HCT116 (cell line): Measurements from ENCODE around the gene ARTN. TPM values are rescaled to one million over a fixed set of nuclear protein-coding genes. Genes with fewer than 3 reads are reported as not detected.

Source experiments
- ATAC-seq: fragments of 200-7000 bp; cut with Tn5 transposase; 2 replicates; pipeline ENCODE4 v1.9.1; 2020; ENCODE audit warnings: mild to moderate bottlenecking, moderate library complexity
- BruUV-seq: library from RNA; stranded (reverse); fragments of 400-500 nt; replicated peaks from 2 replicates; lab custom pipeline; 2021; lab: Mats Ljungman, UMichigan
- CTCF ChIA-PET: fragments of 300-600 bp; sonication (Branson Sonifier 250); formaldehyde crosslinking; loops from one replicate; lab custom pipeline; 2021; ENCODE audit warnings: antibody characterized with exemption; lab: Charles Lee
- POLR2A ChIA-PET: fragments of 300-600, 350-600 bp; sonication (Branson Sonifier 250); formaldehyde crosslinking; loops from one replicate; lab custom pipeline; 2021; ENCODE audit warnings: antibody characterized with exemption; lab: Charles Lee
- RAD21 ChIA-PET, 2 experiments: fragments of 300-600 bp; sonication (Branson Sonifier 250); formaldehyde crosslinking; loops; one replicate each; lab custom pipeline; 2023; ENCODE audit warnings: low total read pairs in 2 of 2; ENCODE audit not compliant: uncharacterized antibody in 2 of 2, unreplicated experiment in 2 of 2, low non-redundant PET in 1 of 2; lab: Charles Lee
- DNase-seq: peaks from one replicate; pipeline ENCODE4 v3.0.0-alpha.2; 2010; ENCODE audit warnings: low read depth, low spot score
- H2AFZ ChIP-seq: fragments of 200-600 bp; shearing (Covaris generic), sonication (generic); 2 replicates; pipeline ENCODE4 v1.6.1; 2017; ENCODE audit warnings: low read depth, mixed run types, mixed read lengths, antibody characterized with exemption, low read length; ENCODE audit not compliant: poor library complexity, severe bottlenecking
- H3K27ac ChIP-seq: 2 replicates; pipeline ENCODE4 v1.5.1; 2012; ENCODE audit warnings: low read depth, low read length
- H3K27me3 ChIP-seq: fragments of 200-600 bp; sonication (generic); 2 replicates; pipeline ENCODE4 v1.6.1; 2016; ENCODE audit warnings: mixed run types, low read length, mixed read lengths; ENCODE audit not compliant: insufficient read depth
- H3K36me3 ChIP-seq, 2 experiments: fragments of 200-500 bp in 1 of 2; fragments of 200-600 bp in 1 of 2; sonication (Bioruptor generic) in 1 of 2; sonication (generic) in 1 of 2; 2 replicates each; pipeline versions ENCODE4 v1.5.1 to v1.6.1; 2014 to 2016; ENCODE audit warnings: low read length in 2 of 2, inconsistent platforms in 1 of 2, mixed read lengths in 1 of 2, mixed run types in 1 of 2; ENCODE audit not compliant: insufficient read depth in 2 of 2, control insufficient read depth in 1 of 2
- H3K4me1 ChIP-seq, 2 experiments: fragments of 200-600 bp in 1 of 2; sonication (generic) in 1 of 2; 2 replicates each; pipeline versions ENCODE4 v1.5.1 to v1.6.1; 2012 to 2017; ENCODE audit warnings: low read length in 2 of 2, inconsistent platforms in 1 of 2, mild to moderate bottlenecking in 1 of 2, mixed read lengths in 1 of 2, mixed run types in 1 of 2, moderate library complexity in 1 of 2; ENCODE audit not compliant: insufficient read depth in 2 of 2, control insufficient read depth in 1 of 2
- H3K4me2 ChIP-seq: fragments of 200-600 bp; sonication (generic); 2 replicates; pipeline ENCODE4 v1.6.1; 2017; ENCODE audit warnings: mixed run types, low read length, mixed read lengths
- H3K4me3 ChIP-seq, 2 experiments: fragments of 200-600 bp in 1 of 2; sonication (generic) in 1 of 2; replicated peaks in 1 of 2; 2 replicates each; pipeline ENCODE4 v1.5.1; 2011 to 2016; ENCODE audit warnings: low read length in 2 of 2, control low read depth in 1 of 2, low read depth in 1 of 2, mild to moderate bottlenecking in 1 of 2, mixed read lengths in 1 of 2, mixed run types in 1 of 2
- H3K79me2 ChIP-seq: fragments of 200-600 bp; sonication (generic); 2 replicates; pipeline ENCODE4 v1.6.1; 2017; ENCODE audit warnings: mild to moderate bottlenecking, mixed run types, low read length, moderate library complexity, mixed read lengths; ENCODE audit not compliant: insufficient read depth
- H3K9ac ChIP-seq: fragments of 200-600 bp; sonication (generic); 2 replicates; pipeline ENCODE4 v1.6.1; 2016; ENCODE audit warnings: low read length, mixed read lengths
- H3K9me2 ChIP-seq: fragments of 200-600 bp; sonication (generic), shearing (Covaris generic); 2 replicates; pipeline ENCODE4 v1.6.1; 2017; ENCODE audit warnings: mixed run types, mild to moderate bottlenecking, moderate library complexity; ENCODE audit not compliant: insufficient read depth
- H3K9me3 ChIP-seq, 2 experiments: fragments of 200-500 bp in 1 of 2; fragments of 200-600 bp in 1 of 2; sonication (Bioruptor generic) in 1 of 2; sonication (generic) in 1 of 2; 2 replicates each; pipeline ENCODE4 v1.6.1; 2014 to 2017; ENCODE audit warnings: low read length in 2 of 2, mixed read lengths in 2 of 2, inconsistent platforms in 1 of 2, low read depth in 1 of 2, mild to moderate bottlenecking in 1 of 2, mixed run types in 1 of 2, moderate library complexity in 1 of 2; ENCODE audit not compliant: control insufficient read depth in 1 of 2, insufficient read depth in 1 of 2
- H4K20me1 ChIP-seq: fragments of 200-600 bp; sonication (generic), shearing (Covaris generic); 2 replicates; pipeline ENCODE4 v1.6.1; 2017; ENCODE audit warnings: mixed run types, mild to moderate bottlenecking, moderate library complexity; ENCODE audit not compliant: insufficient read depth
- ATF3 ChIP-seq: IDR thresholded peaks from 2 replicates; pipeline ENCODE4 v1.6.1; 2012
- CBX3 ChIP-seq: IDR thresholded peaks from 2 replicates; pipeline ENCODE4 v1.6.1; 2012; ENCODE audit warnings: low read depth
- CEBPB ChIP-seq: IDR thresholded peaks from 2 replicates; pipeline ENCODE4 v1.6.1; 2012; ENCODE audit warnings: low read depth
- CTCF ChIP-seq, 3 experiments: fragments of 200-600 bp in 1 of 3; sonication (generic) in 1 of 3; IDR thresholded peaks in 2 of 3; conservative IDR thresholded peaks in 1 of 3; 2 replicates each; pipeline ENCODE4 v1.5.1; 2012 to 2017; ENCODE audit warnings: low read depth in 2 of 3, low read length in 2 of 3, antibody characterized with exemption in 1 of 3, borderline replicate concordance in 1 of 3, control low read depth in 1 of 3, mild to moderate bottlenecking in 1 of 3, mixed read lengths in 1 of 3, mixed run types in 1 of 3, moderate library complexity in 1 of 3; ENCODE audit not compliant: insufficient read depth in 1 of 3
- EGR1 ChIP-seq: IDR thresholded peaks from 2 replicates; pipeline ENCODE4 v1.6.1; 2012; ENCODE audit warnings: low read depth
- ELF1 ChIP-seq: IDR thresholded peaks from 2 replicates; pipeline ENCODE4 v1.6.1; 2012; ENCODE audit warnings: low read depth, borderline replicate concordance
- EZH2phosphoT487 ChIP-seq: fragments of 200-600 bp; IDR thresholded peaks from 2 replicates; pipeline ENCODE4 v1.6.1; 2018; ENCODE audit warnings: antibody characterized with exemption, borderline replicate concordance
- FOSL1 ChIP-seq: IDR thresholded peaks from 2 replicates; pipeline ENCODE4 v1.6.1; 2012; ENCODE audit warnings: low read depth
- MAX ChIP-seq: IDR thresholded peaks from 2 replicates; pipeline ENCODE4 v1.6.1; 2012
- POLR2AphosphoS5 ChIP-seq: IDR thresholded peaks from 2 replicates; pipeline ENCODE4 v1.6.1; 2011; ENCODE audit warnings: mild to moderate bottlenecking, low read depth, low read length, moderate library complexity
- REST ChIP-seq: IDR thresholded peaks from 2 replicates; pipeline ENCODE4 v1.6.1; 2012; ENCODE audit warnings: low read depth
- SRF ChIP-seq: IDR thresholded peaks from 2 replicates; pipeline ENCODE4 v1.6.1; 2012; ENCODE audit warnings: low read depth
- YY1 ChIP-seq: IDR thresholded peaks from 2 replicates; pipeline ENCODE4 v1.6.1; 2011; ENCODE audit warnings: low read length, low read depth, moderate library complexity, mild to moderate bottlenecking; ENCODE audit not compliant: insufficient replicate concordance; ENCODE audit errors: extremely low read depth
- ZFX ChIP-seq: fragments of 450-650 bp; IDR thresholded peaks from 2 replicates; pipeline ENCODE4 v1.6.1; 2017
- intact Hi-C: fragments of 100-400 bp; cut with micrococcal nuclease; formaldehyde crosslinking; loops from 2 replicates; pipeline ENCODE4 v1.10.0; 2022
- total RNA-seq: library from RNA; stranded (reverse); gene quantifications from one replicate; pipeline ENCODE4 v1.2.1, GENCODE V29; 2021; ENCODE audit not compliant: unreplicated experiment

The ARTN gene
- total RNA-seq, 1 experiment from 2014 or later: 36.4 TPM

GRCh38 chr1:43983253-43983899, 49.8 kb downstream of the ARTN start:
- no peak overlapping the region for H2AFZ ChIP-seq
- TF ChIP-seq CTCF (IDR thresholded peaks at IDR 0.05 in 2 of 3, conservative IDR thresholded peaks at IDR 0.05 in 1 of 3; ENCODE audit: borderline replicate concordance in 1 of 3, insufficient read depth in 1 of 3, low read depth in 2 of 3, low read length in 2 of 3): no peak
- TF ChIP-seq CEBPB: no peak
- no peak for TF ChIP-seq ZFX
- TF ChIP-seq YY1: no peak
- TF ChIP-seq CBX3: no peak
- TF ChIP-seq, all 23 proteins: peak for 0
- DNase-seq (no peak), ATAC-seq (no peak)
- H3K27ac ChIP-seq: no peak overlapping the region
- BruUV-seq: no TSS peak
- H3K27me3 ChIP-seq: no peaks in the 10 kb centered on the region
- no peak overlapping the region for H3K4me3 ChIP-seq
- no peaks in the 10 kb centered on the region for H3K9me3 ChIP-seq
- H3K36me3 ChIP-seq: peaks cover 6 to 49% of the 10 kb centered on the region in 2 experiments; a peak in 2 of 4 replicates
- intact Hi-C loops: no loop called here
- H3K9ac ChIP-seq: no peak overlapping the region
- H3K9me2 ChIP-seq: no peaks in the 10 kb centered on the region
- H3K79me2 ChIP-seq: peaks cover 45% of the 10 kb centered on the region
- H3K4me1 ChIP-seq: peaks cover 4 to 17% of the 10 kb centered on the region in 2 experiments; a peak in 3 of 4 replicates
- ChIA-PET POLR2A (no interaction called here), RAD21 (no interaction called here), CTCF (no interaction called here)
- no peak overlapping the region for H3K4me2 ChIP-seq
- H4K20me1 ChIP-seq: no peaks in the 10 kb centered on the region

- H3K9ac ChIP-seq: no peak overlapping the region
- ChIA-PET RAD21 (no interaction called here), CTCF (no interaction called here), POLR2A (no interaction called here)
- no peak overlapping the region for H3K4me3 ChIP-seq
- H3K27me3 ChIP-seq: no peaks in the 10 kb centered on the region
- H3K79me2 ChIP-seq: peaks cover 35% of the 10 kb centered on the region
- H3K36me3 ChIP-seq: peaks cover 6 to 49% of the 10 kb centered on the region in 2 experiments; a peak in 2 of 4 replicates
- no peak for DNase-seq
- intact Hi-C loops: no loop called here
- no peak for ATAC-seq
- no peaks in the 10 kb centered on the region for H3K9me2 ChIP-seq
- H3K4me1 ChIP-seq: peaks cover 2 to 11% of the 10 kb centered on the region in 2 experiments; a peak in 3 of 4 replicates
- no peaks in the 10 kb centered on the region for H3K9me3 ChIP-seq
- no peak overlapping the region for H3K27ac ChIP-seq
- H4K20me1 ChIP-seq: no peaks in the 10 kb centered on the region
- BruUV-seq: no TSS peak
- no peak overlapping the region for H2AFZ ChIP-seq
- no peak overlapping the region for H3K4me2 ChIP-seq
- TF ChIP-seq MAX: no peak
- TF ChIP-seq CEBPB: no peak
- TF ChIP-seq POLR2AphosphoS5: no peak
- TF ChIP-seq ATF3: no peak
- no peak for TF ChIP-seq ZFX
- TF ChIP-seq REST: no peak
- TF ChIP-seq CBX3: no peak
- TF ChIP-seq FOSL1: no peak
- TF ChIP-seq EGR1: no peak
- TF ChIP-seq ELF1: no peak
- no peak for TF ChIP-seq EZH2phosphoT487
- no peak for TF ChIP-seq YY1
- TF ChIP-seq SRF: no peak
Observed at GRCh38 chr1:43984855-43985254, 51.3 kb downstream of the ARTN start.
